Hepatocyte (in vitro differentiated cells): ENCODE results near the gene PRPH. TPM values are rescaled to one million over a fixed set of nuclear protein-coding genes. Genes with fewer than 3 reads are reported as not detected.

Experiments
- DNase-seq: peaks from one replicate; pipeline ENCODE4 v3.0.0-alpha.2; 2016; ENCODE audit warnings: low spot score
- H2AFZ ChIP-seq: fragments of 200-600 bp; sonication (generic); 2 replicates; pipeline ENCODE4 v1.6.0; 2016; ENCODE audit warnings: antibody characterized with exemption, mild to moderate bottlenecking
- H3K27ac ChIP-seq: fragments of 200-600 bp; sonication (generic); 2 replicates; pipeline ENCODE4 v1.5.1; 2016; ENCODE audit warnings: mild to moderate bottlenecking
- H3K27me3 ChIP-seq: fragments of 200-600 bp; sonication (generic); 2 replicates; pipeline ENCODE4 v1.6.1; 2016
- H3K36me3 ChIP-seq: fragments of 200-600 bp; sonication (generic); replicated peaks from 2 replicates; pipeline ENCODE4 v1.5.1; 2016; ENCODE audit warnings: low read depth; ENCODE audit not compliant: insufficient read depth
- H3K4me1 ChIP-seq: fragments of 200-600 bp; sonication (generic); 2 replicates; pipeline ENCODE4 v1.5.1; 2016; ENCODE audit warnings: mild to moderate bottlenecking, moderate library complexity; ENCODE audit not compliant: insufficient read depth
- H3K4me2 ChIP-seq: fragments of 200-600 bp; sonication (generic); 2 replicates; pipeline ENCODE4 v1.6.0; 2016
- H3K4me3 ChIP-seq: fragments of 200-600 bp; sonication (generic); 2 replicates; pipeline ENCODE4 v1.5.1; 2016; ENCODE audit warnings: mild to moderate bottlenecking
- H3K79me2 ChIP-seq: fragments of 200-600 bp; sonication (generic); 2 replicates; pipeline ENCODE4 v1.6.0; 2017; ENCODE audit warnings: mild to moderate bottlenecking
- H3K9me2 ChIP-seq: fragments of 200-600 bp; sonication (generic); replicated peaks from 2 replicates; pipeline ENCODE4 v1.6.0; 2017; ENCODE audit warnings: mild to moderate bottlenecking; ENCODE audit not compliant: insufficient read depth
- H3K9me3 ChIP-seq: fragments of 200-600 bp; sonication (generic); 2 replicates; pipeline ENCODE4 v1.5.1; 2016; ENCODE audit warnings: low read depth, mild to moderate bottlenecking
- H4K20me1 ChIP-seq: fragments of 200-600 bp; sonication (generic); 2 replicates; pipeline ENCODE4 v1.6.0; 2016; ENCODE audit warnings: mild to moderate bottlenecking; ENCODE audit not compliant: insufficient read depth, poor library complexity, severe bottlenecking
- EZH2 ChIP-seq: fragments of 200-600 bp; sonication (generic); IDR thresholded peaks from 2 replicates; pipeline ENCODE4 v1.6.1; 2016; ENCODE audit warnings: antibody characterized with exemption, mild to moderate bottlenecking, borderline replicate concordance
- EZH2phosphoT487 ChIP-seq: fragments of 200-600 bp; sonication (generic); IDR thresholded peaks from one replicate; pipeline ENCODE4 v1.6.1; 2018; ENCODE audit warnings: antibody characterized with exemption, mild to moderate bottlenecking, low read depth, moderate library complexity; ENCODE audit not compliant: unreplicated experiment, severe bottlenecking
- WGBS: methylation state at CpG from one replicate; pipeline ENCODE4 v1.1.6; 2016; ENCODE audit warnings: low lambda C conversion rate; ENCODE audit errors: missing lambda C conversion rate; 5-methylcytosine and 5-hydroxymethylcytosine counted together
- polyA plus RNA-seq: library from polyadenylated mRNA; unstranded; fragments of >200 nt; fragmentation: Nextera tagmentation; extraction: Ambion mirVana; gene quantifications from 2 replicates; pipeline ENCODE4 v1.2.1, GENCODE V29; 2016
- total RNA-seq: library from RNA; depleted of rRNA; stranded (reverse); fragments of >200 nt; gene quantifications from 2 replicates; pipeline ENCODE4 v1.2.3, GENCODE V29; 2014
- TF ChIP-seq, protein P1 (sequence below): fragments of 200-600 bp; sonication (generic); IDR thresholded peaks from 2 replicates; pipeline ENCODE4 v1.5.1; 2016; ENCODE audit warnings: antibody characterized with exemption, mild to moderate bottlenecking; ENCODE audit not compliant: poor library complexity

The PRPH gene
- total and polyA plus RNA-seq, 2 experiments from 2014 or later: 0.70 to 1.7 TPM

- H3K4me2 ChIP-seq: peak overlapping the region; percentile 84
- peak; percentile 63 for DNase-seq
- no peak overlapping the region for H3K4me3 ChIP-seq
- TF ChIP-seq, protein P1, sequence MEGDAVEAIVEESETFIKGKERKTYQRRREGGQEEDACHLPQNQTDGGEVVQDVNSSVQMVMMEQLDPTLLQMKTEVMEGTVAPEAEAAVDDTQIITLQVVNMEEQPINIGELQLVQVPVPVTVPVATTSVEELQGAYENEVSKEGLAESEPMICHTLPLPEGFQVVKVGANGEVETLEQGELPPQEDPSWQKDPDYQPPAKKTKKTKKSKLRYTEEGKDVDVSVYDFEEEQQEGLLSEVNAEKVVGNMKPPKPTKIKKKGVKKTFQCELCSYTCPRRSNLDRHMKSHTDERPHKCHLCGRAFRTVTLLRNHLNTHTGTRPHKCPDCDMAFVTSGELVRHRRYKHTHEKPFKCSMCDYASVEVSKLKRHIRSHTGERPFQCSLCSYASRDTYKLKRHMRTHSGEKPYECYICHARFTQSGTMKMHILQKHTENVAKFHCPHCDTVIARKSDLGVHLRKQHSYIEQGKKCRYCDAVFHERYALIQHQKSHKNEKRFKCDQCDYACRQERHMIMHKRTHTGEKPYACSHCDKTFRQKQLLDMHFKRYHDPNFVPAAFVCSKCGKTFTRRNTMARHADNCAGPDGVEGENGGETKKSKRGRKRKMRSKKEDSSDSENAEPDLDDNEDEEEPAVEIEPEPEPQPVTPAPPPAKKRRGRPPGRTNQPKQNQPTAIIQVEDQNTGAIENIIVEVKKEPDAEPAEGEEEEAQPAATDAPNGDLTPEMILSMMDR: peak; percentile 50
- no peak for TF ChIP-seq EZH2phosphoT487
- H3K27ac ChIP-seq: no peak overlapping the region
- H4K20me1 ChIP-seq: no peaks in the 10 kb centered on the region
- H2AFZ ChIP-seq: no peak overlapping the region
- H3K27me3 ChIP-seq: peaks cover 63% of the 10 kb centered on the region
- H3K9me2 ChIP-seq: no peaks in the 10 kb centered on the region
- no peaks in the 10 kb centered on the region for H3K36me3 ChIP-seq
- peaks cover 15% of the 10 kb centered on the region for H3K4me1 ChIP-seq
- H3K9me3 ChIP-seq: no peaks in the 10 kb centered on the region
- H3K79me2 ChIP-seq: no peaks in the 10 kb centered on the region
- 41% methylated on average over 53 of the region's 54 CpGs for WGBS
Measured at GRCh38 chr12:49296034-49296835, 1.3 kb downstream of the PRPH start.

DNA sequence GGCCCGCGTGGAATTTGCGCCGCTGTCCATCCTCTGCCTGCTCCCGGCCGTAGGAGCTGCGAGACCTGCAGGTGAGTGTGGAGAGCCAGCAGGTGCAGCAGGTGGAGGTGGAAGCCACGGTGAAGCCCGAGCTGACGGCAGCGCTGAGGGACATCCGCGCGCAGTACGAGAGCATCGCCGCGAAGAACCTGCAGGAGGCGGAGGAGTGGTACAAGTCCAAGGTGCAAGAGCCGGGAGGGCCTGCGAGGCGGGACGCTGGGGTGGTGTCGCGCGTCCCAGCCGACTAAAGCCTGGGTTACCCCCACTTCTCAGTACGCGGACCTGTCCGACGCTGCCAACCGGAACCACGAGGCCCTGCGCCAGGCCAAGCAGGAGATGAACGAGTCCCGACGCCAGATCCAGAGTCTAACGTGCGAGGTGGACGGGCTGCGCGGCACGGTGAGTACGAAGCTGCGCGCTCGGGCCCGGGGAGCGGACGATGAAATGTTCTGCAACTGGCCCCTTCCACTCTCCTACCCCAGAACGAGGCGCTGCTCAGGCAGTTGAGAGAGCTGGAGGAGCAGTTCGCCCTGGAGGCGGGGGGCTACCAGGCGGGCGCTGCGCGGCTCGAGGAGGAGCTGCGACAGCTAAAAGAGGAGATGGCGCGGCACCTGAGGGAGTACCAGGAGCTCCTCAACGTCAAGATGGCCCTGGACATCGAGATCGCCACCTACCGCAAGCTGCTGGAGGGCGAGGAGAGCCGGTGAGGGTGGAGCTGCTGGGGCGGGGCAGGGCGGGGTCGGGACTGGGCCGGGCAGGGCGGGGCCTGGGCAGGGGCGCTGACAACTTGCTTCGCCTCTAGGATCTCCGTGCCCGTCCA lies 2.1 kb downstream of the PRPH start:
- TF ChIP-seq, protein P1: peak; percentile 5
- TF ChIP-seq EZH2 (peak; percentile 36), EZH2phosphoT487 (no peak)
- no peaks in the 10 kb centered on the region for H3K36me3 ChIP-seq
- peaks cover 15% of the 10 kb centered on the region for H3K4me1 ChIP-seq
- no peak overlapping the region for H3K27ac ChIP-seq
- no peaks in the 10 kb centered on the region for H3K79me2 ChIP-seq
- H3K27me3 ChIP-seq: peaks cover 63% of the 10 kb centered on the region
- peak; percentile 59 for DNase-seq
- H3K9me2 ChIP-seq: no peaks in the 10 kb centered on the region
- H3K4me3 ChIP-seq: no peak overlapping the region
- H2AFZ ChIP-seq: no peak overlapping the region
- 8% methylated on average over 66 of the region's 77 CpGs for WGBS
- no peaks in the 10 kb centered on the region for H4K20me1 ChIP-seq
- peak overlapping the region; percentile 84 for H3K4me2 ChIP-seq
- H3K9me3 ChIP-seq: no peaks in the 10 kb centered on the region

GRCh38 chr12:49297695-49298060 lies 2.7 kb downstream of the PRPH start:
- H3K27me3 ChIP-seq: peaks cover 60% of the 10 kb centered on the region
- no peak overlapping the region for H2AFZ ChIP-seq
- H4K20me1 ChIP-seq: no peaks in the 10 kb centered on the region
- H3K27ac ChIP-seq: no peak overlapping the region
- WGBS: 43% methylated on average over 6 of the region's 8 CpGs
- peaks cover 15% of the 10 kb centered on the region for H3K4me1 ChIP-seq
- peak overlapping the region; percentile 84 for H3K4me2 ChIP-seq
- H3K9me2 ChIP-seq: no peaks in the 10 kb centered on the region
- no peak overlapping the region for H3K4me3 ChIP-seq
- no peaks in the 10 kb centered on the region for H3K36me3 ChIP-seq
- no peaks in the 10 kb centered on the region for H3K79me2 ChIP-seq
- H3K9me3 ChIP-seq: no peaks in the 10 kb centered on the region
- no peak for DNase-seq
- no peak for TF ChIP-seq EZH2
- TF ChIP-seq, protein P1: no peak
- no peak for TF ChIP-seq EZH2phosphoT487
